ENCODE data around the gene GARNL3.

GARNL3 gene

DNA sequence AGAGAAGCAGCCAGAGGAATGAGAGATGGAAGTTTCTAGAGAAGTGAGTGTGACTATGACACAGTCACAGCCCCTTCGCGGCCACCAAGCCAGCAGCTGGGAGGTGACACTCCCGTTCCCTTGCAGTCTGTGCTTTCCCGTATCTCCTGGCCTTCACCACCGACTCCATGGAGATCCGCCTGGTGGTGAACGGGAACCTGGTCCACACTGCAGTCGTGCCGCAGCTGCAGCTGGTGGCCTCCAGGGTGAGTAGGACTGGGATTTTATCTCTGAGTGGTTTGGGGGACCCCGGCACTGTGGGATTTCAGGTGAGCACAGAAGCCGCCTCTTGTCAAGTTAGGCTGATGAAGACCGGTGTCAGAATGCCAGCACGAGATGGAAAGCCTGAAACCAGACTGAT is 120.3 kb downstream of the GARNL3 start:
- in situ Hi-C loops (cut with HindIII; ENCODE audit: low pct_unique_long_range_greater_than_20kb, low sequenced_read_pairs), result no loop called here
- no peak for TF ChIP-seq JUND (IDR thresholded peaks at IDR 0.05; ENCODE audit: low read depth)
- no peak for DNase-seq (ENCODE audit: low read depth in 1 of 2, low spot score in 1 of 2)

DNA sequence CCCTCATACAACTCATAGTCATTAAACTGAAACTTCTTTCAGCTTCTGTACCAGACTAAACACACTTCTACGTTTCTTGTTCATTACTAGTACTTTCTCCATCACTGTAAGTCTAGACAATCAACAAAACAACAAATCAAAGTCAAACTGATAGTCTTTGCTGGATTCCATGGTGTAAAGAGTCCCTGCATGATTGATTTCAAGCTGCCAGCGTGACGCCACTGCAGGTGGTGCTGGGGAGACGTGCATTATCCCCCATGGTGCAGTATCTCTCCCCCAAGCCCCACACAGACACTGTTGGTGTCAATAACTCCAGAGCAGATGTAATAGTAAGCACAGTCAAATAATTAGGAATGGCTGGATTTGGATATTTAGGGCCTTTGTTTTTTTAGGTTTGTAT is 121.7 kb downstream of the GARNL3 start:
- no peak for TF ChIP-seq JUND (IDR thresholded peaks at IDR 0.05; ENCODE audit: low read depth)
- DNase-seq (ENCODE audit: low read depth in 1 of 2, low spot score in 1 of 2), result no peak
- in situ Hi-C loops (cut with HindIII; ENCODE audit: low pct_unique_long_range_greater_than_20kb, low sequenced_read_pairs), result no loop called here

DNA sequence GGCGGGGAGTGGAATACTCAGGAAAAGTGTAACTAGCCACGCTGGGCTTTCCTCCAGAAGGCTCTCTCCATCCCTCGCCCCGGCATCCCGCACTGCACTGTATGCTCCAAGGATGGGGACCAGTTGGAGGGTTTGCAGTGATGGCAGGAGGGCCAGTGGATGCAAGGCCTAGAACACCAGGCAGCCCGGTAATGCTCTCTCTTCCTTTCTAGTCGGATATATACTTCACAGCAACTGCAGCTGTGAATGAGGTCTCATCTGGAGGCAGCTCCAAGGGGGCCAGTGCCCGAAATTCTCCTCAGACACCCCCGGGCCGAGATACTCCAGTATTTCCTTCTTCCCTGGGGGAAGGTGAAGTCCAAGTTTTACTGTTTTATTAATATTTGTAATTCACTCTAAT is 122.4 kb downstream of the GARNL3 start:
- TF ChIP-seq JUND (IDR thresholded peaks at IDR 0.05; ENCODE audit: low read depth), result no peak
- DNase-seq (ENCODE audit: low read depth in 1 of 2, low spot score in 1 of 2), result no peak
- in situ Hi-C loops (cut with HindIII; ENCODE audit: low pct_unique_long_range_greater_than_20kb, low sequenced_read_pairs), result no loop called here

DNA sequence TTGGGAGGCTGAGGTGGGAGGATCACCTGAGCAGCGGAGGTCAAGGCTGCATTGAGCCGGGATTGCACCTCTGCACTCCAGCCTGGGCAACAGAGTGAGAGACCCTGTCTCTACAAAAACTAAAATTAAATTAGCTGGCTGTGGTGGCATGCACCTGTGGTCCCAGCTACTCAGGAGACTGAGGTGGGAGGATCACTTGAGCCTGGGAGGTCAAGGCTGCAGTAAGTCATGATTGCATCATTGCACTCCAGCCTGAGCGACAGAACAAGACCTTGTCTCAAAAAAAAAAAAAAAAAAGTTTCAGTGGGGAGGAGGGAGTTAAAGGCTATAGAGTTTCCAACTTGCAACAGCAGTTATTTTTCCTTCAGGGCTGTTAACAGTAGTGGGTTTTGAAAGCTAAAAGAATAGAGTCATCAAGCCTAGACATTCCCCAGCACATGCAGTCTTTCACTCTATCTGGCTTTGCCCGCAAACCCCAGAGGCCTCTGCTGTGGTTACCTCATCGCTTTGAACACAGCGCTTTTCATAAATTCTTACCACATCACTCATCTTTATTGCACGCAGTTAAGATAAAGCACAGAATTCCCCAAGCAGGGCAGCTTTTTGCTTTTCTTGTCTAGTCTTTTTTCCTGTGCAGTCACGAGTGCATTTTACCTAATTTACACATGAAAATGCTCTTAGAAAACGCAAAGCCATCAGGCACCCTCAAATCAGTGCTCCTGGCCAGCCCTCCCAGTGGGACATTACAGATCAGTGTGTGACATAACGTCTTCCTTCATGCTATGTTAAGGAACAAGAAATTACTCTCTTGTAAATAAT is 123.7 kb downstream of the GARNL3 start:
- TF ChIP-seq JUND (IDR thresholded peaks at IDR 0.05; ENCODE audit: low read depth), result no peak
- in situ Hi-C loops (cut with HindIII; ENCODE audit: low pct_unique_long_range_greater_than_20kb, low sequenced_read_pairs), result no loop called here
- no peak for DNase-seq (ENCODE audit: low read depth in 1 of 2, low spot score in 1 of 2)

DNA sequence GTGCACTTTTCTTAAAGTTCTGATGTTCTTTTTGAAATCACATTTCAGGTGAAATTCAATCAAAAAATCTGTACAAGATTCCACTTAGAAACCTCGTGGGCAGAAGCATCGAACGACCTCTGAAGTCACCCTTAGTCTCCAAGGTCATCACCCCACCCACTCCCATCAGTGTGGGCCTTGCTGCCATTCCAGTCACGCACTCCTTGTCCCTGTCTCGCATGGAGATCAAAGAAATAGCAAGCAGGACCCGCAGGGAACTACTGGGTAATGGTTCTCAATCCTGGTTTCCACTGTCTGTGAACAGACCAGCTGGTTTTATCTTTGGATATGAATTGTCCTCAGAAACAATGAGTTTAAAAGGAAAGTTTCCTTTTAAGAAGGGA is 124.3 kb downstream of the GARNL3 start:
- no peak for TF ChIP-seq JUND (IDR thresholded peaks at IDR 0.05; ENCODE audit: low read depth)
- DNase-seq (ENCODE audit: low read depth in 1 of 2, low spot score in 1 of 2), result no peak
- in situ Hi-C loops (cut with HindIII; ENCODE audit: low pct_unique_long_range_greater_than_20kb, low sequenced_read_pairs), result no loop called here

DNA sequence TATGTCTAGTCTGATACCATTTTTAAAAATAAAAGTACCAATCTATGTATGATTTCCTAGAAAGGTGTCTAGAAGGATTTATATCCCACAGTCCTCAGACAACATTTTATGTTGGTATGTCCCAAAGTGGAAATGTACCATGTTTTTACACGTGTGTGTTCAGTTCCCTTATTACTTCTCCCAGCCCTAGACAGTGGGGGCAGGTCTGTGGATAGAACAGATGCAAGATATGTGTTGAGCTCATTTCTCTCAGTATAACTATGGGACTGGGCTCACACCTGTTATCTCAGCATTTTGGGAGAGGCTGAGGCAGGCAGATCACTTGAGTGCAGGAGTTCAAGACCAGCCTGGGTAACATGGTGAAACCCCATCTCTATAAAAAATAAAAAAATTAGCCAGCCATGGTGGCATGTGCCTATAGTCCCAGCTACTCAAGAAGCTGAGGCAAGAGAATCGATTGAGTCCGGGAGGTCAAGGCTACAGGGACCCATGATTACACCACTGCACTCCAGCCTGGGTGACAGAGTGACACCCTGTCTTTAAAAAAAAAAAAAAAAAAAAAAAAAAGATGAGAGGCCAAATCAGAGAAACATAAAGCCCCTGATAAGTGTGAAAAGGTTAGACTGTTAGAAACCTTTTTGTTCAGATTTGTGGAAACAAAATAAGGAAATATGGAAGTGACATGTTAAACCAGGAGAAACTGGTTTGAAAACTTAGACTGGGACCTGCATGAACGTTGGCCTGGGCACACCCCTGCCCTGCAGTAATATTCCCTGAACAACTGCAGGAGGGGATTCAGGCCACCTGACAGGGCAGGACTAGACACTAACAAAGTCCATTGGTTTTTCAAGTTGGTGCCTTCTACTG is 125.0 kb downstream of the GARNL3 start:
- in situ Hi-C loops (cut with HindIII; ENCODE audit: low pct_unique_long_range_greater_than_20kb, low sequenced_read_pairs), result no loop called here
- no peak for TF ChIP-seq JUND (IDR thresholded peaks at IDR 0.05; ENCODE audit: low read depth)
- no peak for DNase-seq (ENCODE audit: low read depth in 1 of 2, low spot score in 1 of 2)

DNA sequence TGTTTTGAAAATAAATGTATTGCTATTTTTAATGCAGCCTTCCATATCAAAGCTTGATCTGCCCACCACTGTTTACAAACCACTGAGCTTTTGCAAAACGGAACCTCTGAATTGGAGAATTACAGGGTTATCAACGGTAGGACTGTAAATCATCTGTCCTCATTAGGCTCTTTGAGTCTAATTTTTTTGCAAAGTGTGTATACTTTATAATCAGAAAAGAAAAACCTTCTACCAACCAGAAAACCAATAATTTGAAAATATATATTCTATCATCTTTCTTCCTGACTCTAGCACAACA is 125.6 kb downstream of the GARNL3 start:
- TF ChIP-seq JUND (IDR thresholded peaks at IDR 0.05; ENCODE audit: low read depth), result no peak
- DNase-seq (ENCODE audit: low read depth in 1 of 2, low spot score in 1 of 2), result no peak
- in situ Hi-C loops (cut with HindIII; ENCODE audit: low pct_unique_long_range_greater_than_20kb, low sequenced_read_pairs), result no loop called here

DNA sequence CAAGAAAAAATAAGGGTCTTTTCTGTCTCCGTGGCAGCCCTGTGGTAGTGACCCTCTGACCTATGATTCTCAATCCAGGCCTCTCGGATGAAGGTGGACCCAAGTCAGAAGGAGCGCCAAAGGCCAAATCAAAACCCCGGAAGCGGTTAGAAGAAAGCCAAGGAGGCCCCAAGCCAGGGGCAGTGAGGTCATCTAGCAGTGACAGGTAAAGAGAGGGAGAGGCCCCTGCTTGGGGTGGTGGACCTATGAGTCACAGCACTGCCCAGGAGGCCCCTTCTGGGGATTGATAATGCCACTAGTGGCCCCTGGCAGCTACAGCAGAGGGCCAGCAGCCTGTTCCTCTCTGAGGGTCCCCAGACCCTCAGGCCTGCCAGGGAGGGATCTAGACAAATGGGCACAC is 126.0 kb downstream of the GARNL3 start:
- in situ Hi-C loops (cut with HindIII; ENCODE audit: low pct_unique_long_range_greater_than_20kb, low sequenced_read_pairs), result no loop called here
- TF ChIP-seq JUND (IDR thresholded peaks at IDR 0.05; ENCODE audit: low read depth), result no peak
- DNase-seq (ENCODE audit: low read depth in 1 of 2, low spot score in 1 of 2), result no peak

DNA sequence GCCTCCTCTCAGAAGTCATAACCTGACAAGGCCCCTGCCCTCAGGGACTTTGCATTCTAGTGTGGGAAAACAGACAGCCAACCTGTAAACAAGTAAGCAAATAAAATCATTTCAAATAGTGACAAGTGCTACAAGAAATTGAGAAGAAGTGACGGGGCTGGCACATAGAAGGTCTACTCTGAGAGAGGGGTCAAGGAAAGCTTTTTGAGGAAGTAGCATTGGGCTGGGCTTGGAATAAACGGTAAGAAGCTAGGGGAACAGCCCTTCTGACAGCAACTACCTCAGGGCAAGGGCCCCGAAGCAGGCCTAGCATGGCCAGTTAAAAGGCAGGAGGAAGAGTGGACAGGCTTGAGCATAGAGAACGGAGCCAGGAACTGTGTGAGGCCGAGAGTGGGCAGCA is 127.6 kb downstream of the GARNL3 start:
- in situ Hi-C loops (cut with HindIII; ENCODE audit: low pct_unique_long_range_greater_than_20kb, low sequenced_read_pairs), result no loop called here
- DNase-seq (ENCODE audit: low read depth in 1 of 2, low spot score in 1 of 2), result no peak
- TF ChIP-seq JUND (IDR thresholded peaks at IDR 0.05; ENCODE audit: low read depth), result no peak

DNA sequence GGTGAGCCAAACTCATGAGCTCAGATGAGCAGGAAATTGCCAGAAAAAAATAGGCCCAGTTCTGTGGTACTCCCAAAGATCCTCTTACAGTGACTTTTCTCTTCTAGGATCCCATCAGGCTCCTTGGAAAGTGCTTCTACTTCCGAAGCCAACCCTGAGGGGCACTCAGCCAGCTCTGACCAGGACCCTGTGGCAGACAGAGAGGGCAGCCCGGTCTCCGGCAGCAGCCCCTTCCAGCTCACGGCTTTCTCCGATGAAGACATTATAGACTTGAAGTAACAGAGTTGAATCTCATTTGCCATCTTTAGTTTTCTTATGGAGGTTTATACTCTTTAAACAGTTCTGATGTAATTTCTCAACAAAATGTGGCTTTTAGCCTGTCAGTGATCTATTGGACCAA is 128.4 kb downstream of the GARNL3 start:
- no peak for DNase-seq (ENCODE audit: low read depth in 1 of 2, low spot score in 1 of 2)
- in situ Hi-C loops (cut with HindIII; ENCODE audit: low pct_unique_long_range_greater_than_20kb, low sequenced_read_pairs), result no loop called here
- no peak for TF ChIP-seq JUND (IDR thresholded peaks at IDR 0.05; ENCODE audit: low read depth)

DNA sequence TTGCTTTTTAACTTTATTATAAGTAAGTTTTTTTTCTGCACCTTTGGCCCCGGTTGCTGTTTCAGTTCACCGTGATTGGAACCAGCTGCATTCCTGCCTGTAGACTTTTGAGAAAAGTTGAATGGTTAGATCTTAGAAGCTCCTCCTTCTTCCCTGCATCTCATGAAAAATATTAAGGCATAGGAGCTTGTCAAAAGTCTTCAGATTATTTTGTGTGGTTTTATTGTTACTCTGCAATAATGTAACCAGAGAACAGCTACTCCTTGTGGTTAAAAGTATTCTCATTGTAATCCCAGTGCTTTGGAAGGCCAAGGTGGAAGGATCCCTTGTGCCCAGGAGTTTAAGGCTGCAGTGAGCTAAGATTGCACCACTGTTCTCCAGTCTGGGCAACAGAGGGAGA is 129.1 kb downstream of the GARNL3 start:
- in situ Hi-C loops (cut with HindIII; ENCODE audit: low pct_unique_long_range_greater_than_20kb, low sequenced_read_pairs), result no loop called here
- TF ChIP-seq JUND (IDR thresholded peaks at IDR 0.05; ENCODE audit: low read depth), result no peak
- DNase-seq (ENCODE audit: low read depth in 1 of 2, low spot score in 1 of 2), result no peak

DNA sequence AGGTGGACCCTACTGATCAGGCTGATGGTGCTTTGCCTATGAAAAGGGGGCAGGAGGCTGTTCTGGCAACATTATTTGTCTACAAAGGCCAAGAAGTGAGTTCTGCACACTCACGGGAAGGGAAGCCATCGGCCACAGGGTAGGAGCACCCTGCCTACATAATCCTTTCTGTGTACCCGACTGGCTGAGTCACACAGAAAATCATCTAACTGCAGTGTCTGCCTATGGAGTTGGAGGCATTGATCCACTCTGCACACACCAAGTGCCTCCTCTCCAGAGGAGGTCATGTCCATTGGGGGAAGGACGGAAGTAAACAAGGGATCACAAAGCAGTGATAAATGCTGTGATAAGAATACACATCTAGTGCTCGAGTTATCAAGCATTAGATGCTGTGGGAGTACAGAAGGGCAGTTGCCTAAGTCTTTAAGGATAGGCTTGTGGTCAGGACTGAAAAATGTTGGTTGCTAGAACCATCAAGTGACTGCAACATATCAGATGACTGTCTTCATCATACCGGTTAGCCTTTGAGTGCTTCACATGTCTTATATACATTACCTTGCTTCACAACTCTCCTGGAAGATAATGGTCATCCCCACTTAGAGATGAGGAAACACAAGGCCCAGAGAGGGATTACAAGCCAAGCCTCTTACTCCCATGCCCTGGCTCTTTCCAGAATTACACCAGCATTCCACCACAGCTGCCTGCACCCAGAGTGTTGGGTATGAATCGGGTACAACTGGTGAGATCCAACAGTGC is 131.1 kb downstream of the GARNL3 start:
- TF ChIP-seq JUND (IDR thresholded peaks at IDR 0.05; ENCODE audit: low read depth), result no peak
- DNase-seq (ENCODE audit: low read depth in 1 of 2, low spot score in 1 of 2), result no peak
- in situ Hi-C loops (cut with HindIII; ENCODE audit: low pct_unique_long_range_greater_than_20kb, low sequenced_read_pairs), result no loop called here
